Measurements from ENCODE around the gene CFAP46.

CFAP46 gene

GRCh38 chr10:132814469-132814856 lies 127.9 kb downstream of the CFAP46 start:
- no peaks in the 10 kb centered on the region for H3F3A ChIP-seq (ENCODE audit: insufficient read depth)
- H3K9me3 ChIP-seq (ENCODE audit: insufficient read depth, low read length), result no peaks in the 10 kb centered on the region
- H4K20me1 ChIP-seq (ENCODE audit: low read depth, low read length), result no peaks in the 10 kb centered on the region
- H3K4me2 ChIP-seq (ENCODE audit: low read depth, low read length, poor library complexity, severe bottlenecking), result no peak overlapping the region
- H3K27me3 ChIP-seq (ENCODE audit: low read length), result no peaks in the 10 kb centered on the region
- TF ChIP-seq EZH2phosphoT487 (conservative IDR thresholded peaks at IDR 0.05; ENCODE audit: low read length) (no peak), CTCF (IDR thresholded peaks at IDR 0.05; ENCODE audit: insufficient read depth, low read length, poor library complexity, severe bottlenecking) (no peak)
- H3K27ac ChIP-seq (ENCODE audit: low read depth, low read length), result no peak overlapping the region
- no peak overlapping the region for H2AFZ ChIP-seq (ENCODE audit: low read depth, low read length, severe bottlenecking)
- H3K36me3 ChIP-seq (ENCODE audit: low read length), result no peaks in the 10 kb centered on the region
- no peaks in the 10 kb centered on the region for H3K9me2 ChIP-seq (replicated peaks; ENCODE audit: insufficient read depth, low read length)
- no peaks in the 10 kb centered on the region for H3K79me2 ChIP-seq (ENCODE audit: insufficient read depth, low read length)
- H3K4me3 ChIP-seq (ENCODE audit: insufficient read depth, low read length, poor library complexity, severe bottlenecking), result no peak overlapping the region
- H3K9ac ChIP-seq (ENCODE audit: low read length), result no peak overlapping the region

GRCh38 chr10:132813560-132814468 lies 128.6 kb downstream of the CFAP46 start:
- H3K9me2 ChIP-seq (replicated peaks; ENCODE audit: insufficient read depth, low read length), result no peaks in the 10 kb centered on the region
- no peaks in the 10 kb centered on the region for H3K27me3 ChIP-seq (ENCODE audit: low read length)
- H3K9ac ChIP-seq (ENCODE audit: low read length), result no peak overlapping the region
- no peaks in the 10 kb centered on the region for H3K79me2 ChIP-seq (ENCODE audit: insufficient read depth, low read length)
- TF ChIP-seq CTCF (IDR thresholded peaks at IDR 0.05; ENCODE audit: insufficient read depth, low read length, poor library complexity, severe bottlenecking) (no peak), EZH2phosphoT487 (conservative IDR thresholded peaks at IDR 0.05; ENCODE audit: low read length) (no peak)
- no peaks in the 10 kb centered on the region for H3K36me3 ChIP-seq (ENCODE audit: low read length)
- no peak overlapping the region for H3K27ac ChIP-seq (ENCODE audit: low read depth, low read length)
- no peaks in the 10 kb centered on the region for H3F3A ChIP-seq (ENCODE audit: insufficient read depth)
- H2AFZ ChIP-seq (ENCODE audit: low read depth, low read length, severe bottlenecking), result no peak overlapping the region
- H4K20me1 ChIP-seq (ENCODE audit: low read depth, low read length), result no peaks in the 10 kb centered on the region
- no peak overlapping the region for H3K4me2 ChIP-seq (ENCODE audit: low read depth, low read length, poor library complexity, severe bottlenecking)
- H3K4me3 ChIP-seq (ENCODE audit: insufficient read depth, low read length, poor library complexity, severe bottlenecking), result no peak overlapping the region
- H3K9me3 ChIP-seq (ENCODE audit: insufficient read depth, low read length), result no peaks in the 10 kb centered on the region

GRCh38 chr10:132813001-132813401 lies 129.4 kb downstream of the CFAP46 start:
- Histone ChIP-seq H3K9ac (ENCODE audit: low read length) (no peak overlapping the region), H3K27ac (ENCODE audit: low read depth, low read length) (no peak overlapping the region), H3K27me3 (ENCODE audit: low read length) (no peaks in the 10 kb centered on the region), H3F3A (ENCODE audit: insufficient read depth) (no peaks in the 10 kb centered on the region), H3K4me2 (ENCODE audit: low read depth, low read length, poor library complexity, severe bottlenecking) (no peak overlapping the region), H3K4me3 (ENCODE audit: insufficient read depth, low read length, poor library complexity, severe bottlenecking) (no peak overlapping the region), H3K79me2 (ENCODE audit: insufficient read depth, low read length) (no peaks in the 10 kb centered on the region), H3K9me3 (ENCODE audit: insufficient read depth, low read length) (no peaks in the 10 kb centered on the region), H3K36me3 (ENCODE audit: low read length) (no peaks in the 10 kb centered on the region), H4K20me1 (ENCODE audit: low read depth, low read length) (no peaks in the 10 kb centered on the region), H3K9me2 (replicated peaks; ENCODE audit: insufficient read depth, low read length) (no peaks in the 10 kb centered on the region), H2AFZ (ENCODE audit: low read depth, low read length, severe bottlenecking) (no peak overlapping the region)
- TF ChIP-seq CTCF (IDR thresholded peaks at IDR 0.05; ENCODE audit: insufficient read depth, low read length, poor library complexity, severe bottlenecking) (no peak), EZH2phosphoT487 (conservative IDR thresholded peaks at IDR 0.05; ENCODE audit: low read length) (no peak)

Measured in SU-DHL-6 (cell line).